Stimulated activated CD4-positive, alpha-beta T cell treated with anti-CD3 and anti-CD28 coated beads, Interleukin-4, amount 100 ng/mL, for 4 hours (primary cell): ENCODE measurements around the gene TCF4.

Experiments
- DNase-seq, 2 experiments: peaks; one replicate each; pipeline ENCODE4 v3.0.0-alpha.2; 2020

The TCF4 gene

GRCh38 chr18:55374741-55375140 lies 213.3 kb downstream of the TCF4 start:
- no peak for DNase-seq

GRCh38 chr18:55372209-55372608 lies 215.8 kb downstream of the TCF4 start:
- no peak for DNase-seq

GRCh38 chr18:55370936-55371335 lies 217.1 kb downstream of the TCF4 start:
- DNase-seq: no peak

GRCh38 chr18:55369346-55369745 lies 218.6 kb downstream of the TCF4 start:
- no peak for DNase-seq

- no peak for DNase-seq
Measured at GRCh38 chr18:55365342-55365741, 222.7 kb downstream of the TCF4 start.

- DNase-seq: no peak
Measured at GRCh38 chr18:55362303-55362702, 225.7 kb downstream of the TCF4 start.

GRCh38 chr18:55361492-55362250 lies 226.3 kb downstream of the TCF4 start:
- no peak for DNase-seq

- DNase-seq: no peak
Measured at GRCh38 chr18:55360061-55360460, 227.9 kb downstream of the TCF4 start.

GRCh38 chr18:55356815-55357214 lies 231.2 kb downstream of the TCF4 start:
- no peak for DNase-seq

- DNase-seq: no peak
Measured at GRCh38 chr18:55355223-55355622, 232.8 kb downstream of the TCF4 start.

GRCh38 chr18:55354795-55355194 lies 233.2 kb downstream of the TCF4 start:
- DNase-seq: no peak

- no peak for DNase-seq
Measured at GRCh38 chr18:55353806-55354205, 234.2 kb downstream of the TCF4 start.

GRCh38 chr18:55353391-55353790 lies 234.6 kb downstream of the TCF4 start:
- no peak for DNase-seq

GRCh38 chr18:55351980-55352714 lies 235.8 kb downstream of the TCF4 start:
- no peak for DNase-seq

GRCh38 chr18:55351241-55351691 lies 236.7 kb downstream of the TCF4 start:
- DNase-seq: no peak

- no peak for DNase-seq
Measured at GRCh38 chr18:55349685-55350084, 238.3 kb downstream of the TCF4 start.

- no peak for DNase-seq
Measured at GRCh38 chr18:55346961-55347740, 240.8 kb downstream of the TCF4 start.

GRCh38 chr18:55346387-55346786 lies 241.6 kb downstream of the TCF4 start:
- DNase-seq: no peak

GRCh38 chr18:55345103-55345950 lies 242.7 kb downstream of the TCF4 start:
- no peak for DNase-seq

GRCh38 chr18:55343396-55344073 lies 244.5 kb downstream of the TCF4 start:
- DNase-seq: no peak

GRCh38 chr18:55340998-55341397 lies 247.0 kb downstream of the TCF4 start:
- no peak for DNase-seq

GRCh38 chr18:55339990-55340389 lies 248.0 kb downstream of the TCF4 start:
- no peak for DNase-seq
